Sciatic nerve (tissue), 2 donors: Measurements from ENCODE around the gene LCNL1. TPM values are rescaled to one million over a fixed set of nuclear protein-coding genes. Genes with fewer than 3 reads are reported as not detected.

Source experiments
- ATAC-seq: fragments of 200-7000 bp; cut with Tn5 transposase; one replicate; pipeline ENCODE4 v1.9.1; 2020; ENCODE audit warnings: mild to moderate bottlenecking, moderate library complexity
- DNase-seq: peaks from one replicate; pipeline ENCODE4 v3.0.0-alpha.2; 2020; ENCODE audit warnings: low spot score
- intact Hi-C: fragments of 100-400 bp; cut with DNase I; formaldehyde crosslinking; loops from one replicate; pipeline ENCODE4 v1.14.2; 2022
- total RNA-seq: library from RNA; stranded (reverse); fragmentation: NEBNext Ultra II Directional; extraction: Animal tissue kit (Norgen Biotek cat#: 25700); gene quantifications from one replicate; pipeline ENCODE4 v1.2.1, GENCODE V29; 2021
- donor health status: DM: no; HTN: no; CAD: no.
- donor health status: DM: no; HTN: no; CAD: no.

The LCNL1 gene
- total RNA-seq, 1 donor from 2014 or later, result 4.1 TPM

- DNase-seq (no peak), ATAC-seq (no peak)
- intact Hi-C loops, result loop anchor here (5.0 kb wide), 1 partner anchor 92 kb away; no protein-coding TSS in a partner anchor
These were observed 37.2 kb upstream of the LCNL1 start for GRCh38 chr9:136945333-136946227.

GRCh38 chr9:136946228-136947027, 36.4 kb upstream of the LCNL1 start:
- DNase-seq, result no peak
- intact Hi-C loops, result loop anchor here (5.0 kb wide), 1 partner anchor 91 kb away; no protein-coding TSS in a partner anchor

GRCh38 chr9:136947028-136947891, 35.5 kb upstream of the LCNL1 start:
- ATAC-seq (no peak), DNase-seq (no peak)
- intact Hi-C loops, result loop anchor here (5.0 kb wide), 1 partner anchor 90 kb away; no protein-coding TSS in a partner anchor

More at GRCh38 chr9:136946228-136947027, 36.4 kb upstream of the LCNL1 start:
- ATAC-seq, result no peak

GRCh38 chr9:136947955-136948510, 34.8 kb upstream of the LCNL1 start:
- intact Hi-C loops, result loop anchor here (5.0 kb wide), 1 partner anchor 89 kb away; no protein-coding TSS in a partner anchor
- DNase-seq, result no peak
- peak; percentile 36 for ATAC-seq

GRCh38 chr9:136949239-136949816, 33.5 kb upstream of the LCNL1 start:
- intact Hi-C loops, result loop anchor here (5.0 kb wide), 1 partner anchor 88 kb away; no protein-coding TSS in a partner anchor
- no peak for ATAC-seq
- DNase-seq, result no peak

GRCh38 chr9:136949817-136950655, 32.8 kb upstream of the LCNL1 start:
- intact Hi-C loops, result loop anchor here (5.0 kb wide), 1 partner anchor 87 kb away; no protein-coding TSS in a partner anchor
- peak; percentile 85 for ATAC-seq
- peak; percentile 97 for DNase-seq

- ATAC-seq (peak; percentile 31), DNase-seq (no peak)
- intact Hi-C loops, result no loop called here
These were observed 32.0 kb upstream of the LCNL1 start for GRCh38 chr9:136950656-136951276.

- DNase-seq (no peak), ATAC-seq (no peak)
- intact Hi-C loops, result no loop called here
These were observed 31.1 kb upstream of the LCNL1 start, which contains the start of gene LCN12 for GRCh38 chr9:136951541-136952320. LCN12 (plus strand) TSS chr9:136952273; CDS start chr9:136952328, 55 bp downstream.

GRCh38 chr9:136952321-136952850, 30.4 kb upstream of the LCNL1 start:
- ATAC-seq (no peak), DNase-seq (no peak)
- intact Hi-C loops, result no loop called here

GRCh38 chr9:136952876-136953770, 29.7 kb upstream of the LCNL1 start:
- intact Hi-C loops, result no loop called here
- DNase-seq, result no peak
- ATAC-seq, result no peak

GRCh38 chr9:136953771-136954269, 29.0 kb upstream of the LCNL1 start:
- no peak for DNase-seq
- intact Hi-C loops, result no loop called here
- no peak for ATAC-seq

GRCh38 chr9:136954270-136955083, 28.3 kb upstream of the LCNL1 start:
- intact Hi-C loops, result no loop called here
- no peak for DNase-seq
- ATAC-seq, result no peak

- no peak for DNase-seq
- intact Hi-C loops, result no loop called here
- ATAC-seq, result no peak
These were observed 27.4 kb upstream of the LCNL1 start for GRCh38 chr9:136955202-136955942.
